ENCODE results near the gene IL18.

GRCh38 chr11:112134473-112134872, 29.4 kb downstream of the IL18 start:
- no peak for TF ChIP-seq POLR2A (IDR thresholded peaks at IDR 0.05; ENCODE audit: low read depth, low read length)
- TF ChIP-seq POLR2AphosphoS5 (IDR thresholded peaks at IDR 0.05; ENCODE audit: low read depth, low read length) = no peak

Measured in GM12892 (cell line).